Cardiac muscle cell (in vitro differentiated cells and primary cell): ENCODE results near the gene SPOCK2. TPM values are rescaled to one million over a fixed set of nuclear protein-coding genes. Genes with fewer than 3 reads are reported as not detected.

Source experiments
- DNase-seq, 2 donors: peaks; one replicate each; pipeline versions ENCODE4 v3.0.0 to v3.0.0-alpha.2; 2010 to 2017; ENCODE audit warnings: low read depth in 1 of 2, low spot score in 1 of 2
- H3K27ac ChIP-seq: fragments of 200-600 bp; sonication (generic); 2 replicates; pipeline ENCODE4 v1.5.1; 2016
- H3K27me3 ChIP-seq: fragments of 200-600 bp; sonication (generic); 2 replicates; pipeline ENCODE4 v1.6.0; 2016; ENCODE audit warnings: control low read depth
- H3K36me3 ChIP-seq: fragments of 200-600 bp; sonication (generic); 2 replicates; pipeline ENCODE4 v1.5.1; 2016; ENCODE audit warnings: control low read depth
- H3K4me1 ChIP-seq: fragments of 200-600 bp; sonication (generic); 2 replicates; pipeline ENCODE4 v1.8.1; 2017; ENCODE audit warnings: low read depth, mild to moderate bottlenecking, mixed run types
- H3K4me3 ChIP-seq: fragments of 200-600 bp; sonication (generic); 2 replicates; pipeline ENCODE4 v1.5.1; 2016; ENCODE audit warnings: mild to moderate bottlenecking
- H3K9me3 ChIP-seq: fragments of 200-600 bp; sonication (generic); 2 replicates; pipeline ENCODE4 v1.5.1; 2017; ENCODE audit warnings: low read depth, mild to moderate bottlenecking, control low read depth
- polyA plus RNA-seq: library from polyadenylated mRNA; unstranded; fragments of >200 nt; fragmentation: Nextera tagmentation; extraction: Ambion mirVana; gene quantifications from 2 replicates; pipeline ENCODE4 v1.2.1, GENCODE V29; 2016
- total RNA-seq: library from RNA; depleted of rRNA; stranded (reverse); fragments of >200 nt; gene quantifications from 2 replicates; pipeline ENCODE4 v1.2.3, GENCODE V29; 2016
- TF ChIP-seq, protein P1 (sequence below): IDR thresholded peaks from 2 replicates; pipeline ENCODE4 v1.5.1; 2012; ENCODE audit warnings: low read depth, mild to moderate bottlenecking, low read length

The SPOCK2 gene
- total and polyA plus RNA-seq, 2 experiments from 2014 or later = 3.9 to 5.0 TPM

DNA sequence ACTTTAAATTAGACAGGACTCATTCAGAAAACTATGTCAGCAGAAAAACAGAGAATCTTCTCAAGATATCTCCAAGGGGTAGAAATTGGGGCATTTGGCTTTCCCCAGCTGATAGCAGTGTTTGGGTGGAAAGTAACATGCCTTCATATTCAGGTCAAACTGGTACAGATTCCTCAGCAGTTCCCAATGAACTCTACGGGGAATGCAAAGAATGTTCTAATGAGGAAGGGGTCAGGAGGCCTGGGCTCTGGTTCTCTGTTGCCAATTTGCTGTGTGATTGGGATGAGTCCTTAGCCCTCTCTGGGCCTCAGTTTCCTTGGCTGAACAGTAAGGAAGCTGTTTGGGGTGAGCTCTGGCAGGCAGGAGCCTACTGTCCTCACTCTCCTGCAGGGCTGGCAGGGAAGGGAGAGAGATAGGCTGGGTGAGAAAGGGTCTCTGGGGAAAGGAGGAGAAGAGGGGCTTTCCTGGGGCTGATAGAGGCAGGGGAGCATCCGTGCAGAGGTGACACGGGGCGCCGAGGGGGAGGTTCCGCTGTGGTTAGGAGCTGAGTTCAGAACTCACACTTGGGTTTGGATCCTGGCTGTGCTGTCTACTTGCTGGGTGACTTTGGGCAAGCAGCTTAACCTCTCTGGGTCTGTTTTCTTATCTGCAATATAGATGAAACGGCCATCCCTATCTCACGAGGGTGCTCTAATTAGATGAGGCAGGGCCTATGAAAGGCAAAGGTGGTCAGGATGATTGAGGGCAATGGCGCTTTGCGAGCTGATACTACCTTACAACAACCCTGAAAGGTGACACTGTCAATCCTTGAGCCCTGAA lies 45.1 kb downstream of the SPOCK2 start:
- Histone ChIP-seq H3K27me3 (no peaks in the 10 kb centered on the region), H3K9me3 (no peaks in the 10 kb centered on the region), H3K27ac (no peak overlapping the region), H3K36me3 (no peaks in the 10 kb centered on the region), H3K4me3 (no peak overlapping the region), H3K4me1 (no peaks in the 10 kb centered on the region)
- DNase-seq = no peak
- TF ChIP-seq, protein P1, sequence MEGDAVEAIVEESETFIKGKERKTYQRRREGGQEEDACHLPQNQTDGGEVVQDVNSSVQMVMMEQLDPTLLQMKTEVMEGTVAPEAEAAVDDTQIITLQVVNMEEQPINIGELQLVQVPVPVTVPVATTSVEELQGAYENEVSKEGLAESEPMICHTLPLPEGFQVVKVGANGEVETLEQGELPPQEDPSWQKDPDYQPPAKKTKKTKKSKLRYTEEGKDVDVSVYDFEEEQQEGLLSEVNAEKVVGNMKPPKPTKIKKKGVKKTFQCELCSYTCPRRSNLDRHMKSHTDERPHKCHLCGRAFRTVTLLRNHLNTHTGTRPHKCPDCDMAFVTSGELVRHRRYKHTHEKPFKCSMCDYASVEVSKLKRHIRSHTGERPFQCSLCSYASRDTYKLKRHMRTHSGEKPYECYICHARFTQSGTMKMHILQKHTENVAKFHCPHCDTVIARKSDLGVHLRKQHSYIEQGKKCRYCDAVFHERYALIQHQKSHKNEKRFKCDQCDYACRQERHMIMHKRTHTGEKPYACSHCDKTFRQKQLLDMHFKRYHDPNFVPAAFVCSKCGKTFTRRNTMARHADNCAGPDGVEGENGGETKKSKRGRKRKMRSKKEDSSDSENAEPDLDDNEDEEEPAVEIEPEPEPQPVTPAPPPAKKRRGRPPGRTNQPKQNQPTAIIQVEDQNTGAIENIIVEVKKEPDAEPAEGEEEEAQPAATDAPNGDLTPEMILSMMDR = no peak

DNA sequence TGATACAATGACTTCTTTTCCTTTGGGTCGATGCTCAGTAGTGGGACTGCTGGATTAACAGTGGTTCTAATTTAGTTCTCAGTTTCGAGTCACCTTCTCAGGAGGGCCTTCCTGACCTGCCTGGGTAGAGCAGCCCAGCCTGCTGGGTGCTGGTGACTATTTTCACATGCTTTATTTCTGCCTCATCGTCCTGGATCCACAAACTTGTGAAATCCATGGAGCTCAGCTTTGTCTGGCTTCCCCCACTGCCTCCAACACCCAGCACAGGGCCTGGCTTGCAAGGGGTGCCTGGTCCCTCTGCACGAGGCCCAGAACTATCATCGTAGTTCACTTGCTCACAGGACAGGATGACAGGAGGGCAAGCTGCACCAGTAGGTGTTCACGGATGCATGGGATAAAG lies 46.9 kb downstream of the SPOCK2 start:
- Histone ChIP-seq H3K9me3 (no peaks in the 10 kb centered on the region), H3K27ac (no peak overlapping the region), H3K4me3 (no peak overlapping the region), H3K4me1 (no peaks in the 10 kb centered on the region), H3K27me3 (no peaks in the 10 kb centered on the region), H3K36me3 (no peaks in the 10 kb centered on the region)
- DNase-seq = no peak
- TF ChIP-seq, protein P1 = no peak

DNA sequence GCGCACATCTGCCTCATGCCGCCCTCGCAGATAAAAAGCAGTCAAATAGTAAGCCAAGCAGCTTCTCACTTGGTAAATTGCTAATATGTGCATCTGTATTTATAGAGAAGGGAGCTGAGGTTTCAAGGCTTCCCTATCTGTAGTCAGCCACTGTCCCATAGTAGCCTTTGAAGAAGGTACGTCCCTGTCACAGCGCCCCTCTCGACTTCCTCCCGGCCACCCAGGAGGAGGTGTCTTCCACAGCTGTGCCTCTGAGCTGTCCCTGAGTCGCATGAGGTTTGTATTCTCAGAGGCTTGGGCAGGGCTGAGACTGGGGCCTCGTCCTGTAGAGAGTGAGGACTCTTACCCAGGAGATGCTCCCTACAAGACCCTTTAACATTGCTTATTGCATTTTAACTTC lies 49.0 kb downstream of the SPOCK2 start:
- Histone ChIP-seq H3K4me3 (no peak overlapping the region), H3K9me3 (no peaks in the 10 kb centered on the region), H3K36me3 (no peaks in the 10 kb centered on the region), H3K4me1 (no peaks in the 10 kb centered on the region), H3K27me3 (no peaks in the 10 kb centered on the region), H3K27ac (no peak overlapping the region)
- TF ChIP-seq, protein P1 = no peak
- no peak for DNase-seq

DNA sequence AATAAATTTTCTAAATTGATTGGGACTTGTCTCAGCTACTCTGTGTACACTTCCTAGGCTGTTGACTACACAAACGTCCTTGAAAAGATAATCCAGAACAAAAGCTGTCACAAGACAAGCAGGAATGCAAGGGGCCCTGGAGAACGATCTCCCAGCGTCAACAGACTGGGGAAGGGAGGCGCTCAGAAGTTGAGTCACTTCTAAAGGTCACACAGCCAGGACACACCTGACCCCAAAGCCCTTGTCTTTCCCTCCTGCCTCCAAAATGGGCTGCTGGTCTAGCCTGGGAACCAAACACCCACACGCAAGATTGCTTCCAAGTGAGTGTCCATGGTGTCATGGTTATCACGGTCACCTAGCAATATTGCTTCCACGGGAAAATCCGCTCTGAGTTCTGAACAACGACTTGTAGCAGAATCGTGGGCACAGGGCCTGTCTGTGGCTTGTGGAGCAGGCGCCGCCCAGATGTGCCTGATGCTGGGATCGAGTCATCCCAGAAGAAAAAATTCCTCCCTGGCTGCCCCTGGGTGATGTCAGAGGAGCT lies 49.8 kb downstream of the SPOCK2 start:
- H3K27ac ChIP-seq = no peak overlapping the region
- H3K36me3 ChIP-seq = no peaks in the 10 kb centered on the region
- H3K4me1 ChIP-seq = no peaks in the 10 kb centered on the region
- TF ChIP-seq, protein P1 = no peak
- H3K4me3 ChIP-seq = no peak overlapping the region
- DNase-seq = no peak
- no peaks in the 10 kb centered on the region for H3K27me3 ChIP-seq
- H3K9me3 ChIP-seq = no peaks in the 10 kb centered on the region

DNA sequence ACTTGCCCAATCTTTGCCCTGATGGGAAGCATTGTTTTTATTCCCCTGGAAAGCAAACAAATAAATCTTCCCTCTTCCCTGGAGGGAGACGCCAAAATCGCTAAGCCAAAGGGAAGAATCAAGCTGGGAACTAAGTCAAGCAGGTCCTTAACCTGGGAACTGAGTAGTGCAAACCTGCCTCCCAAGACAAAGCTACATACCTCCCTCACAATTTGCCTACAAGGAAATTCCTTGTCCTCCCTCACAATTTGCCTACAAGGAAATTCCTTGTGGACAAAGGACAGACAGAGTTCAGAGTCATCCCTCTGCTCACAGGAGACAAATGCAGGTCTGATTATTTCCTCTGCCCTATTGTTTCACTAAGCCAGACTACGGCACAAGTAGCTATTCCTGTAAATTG lies 50.5 kb downstream of the SPOCK2 start:
- H3K9me3 ChIP-seq = no peaks in the 10 kb centered on the region
- H3K27ac ChIP-seq = no peak overlapping the region
- no peaks in the 10 kb centered on the region for H3K36me3 ChIP-seq
- H3K4me1 ChIP-seq = no peaks in the 10 kb centered on the region
- TF ChIP-seq, protein P1 = no peak
- H3K4me3 ChIP-seq = no peak overlapping the region
- no peaks in the 10 kb centered on the region for H3K27me3 ChIP-seq
- DNase-seq = no peak
